ENCODE data around the gene RBCK1. TPM values are rescaled to one million over a fixed set of nuclear protein-coding genes. Genes with fewer than 3 reads are reported as not detected.
A peak's percentile ranks its signal among the peaks of the same experiment; 100 is the strongest.

RBCK1 gene
- total and polyA plus RNA-seq, 10 of the 15 experiments (the other 5 are each of a cell fraction or from before 2014, with no cell fraction given) = 14.1 to 99.7 (median 76.0) TPM

- peak; percentile 40 for DNase-seq (ENCODE audit: low read depth, low spot score)
- H2AFZ ChIP-seq (ENCODE audit: control insufficient read depth, low read depth, low read length) = peak within 1 kb of the TSS; percentile 94
- 1% methylated on average over 75 of the region's 80 CpGs for WGBS (ENCODE audit: insufficient coverage, insufficient replicate concordance, low lambda C conversion rate, missing lambda C conversion rate)
- peak within 1 kb of the TSS; percentile 91 for H3K4me3 ChIP-seq
- SMC1A ChIA-PET (ENCODE audit: uncharacterized antibody, unreplicated experiment) = no interaction called here
- H4K20me1 ChIP-seq (ENCODE audit: control insufficient read depth, insufficient read depth) = no peaks in the 10 kb centered on the region
- ATAC-seq = peak; percentile 97
- peak within 1 kb of the TSS; percentile 55 for H3K27ac ChIP-seq (ENCODE audit: control insufficient read depth, insufficient read depth)
- H3K4me2 ChIP-seq (ENCODE audit: control insufficient read depth, insufficient read depth) = peak within 1 kb of the TSS; percentile 95
- peak; percentile 68 for FAIRE-seq
- RAD21 ChIA-PET (ENCODE audit: unreplicated experiment) = interaction anchor here (0.7 to 1.4 kb wide), 2 partner anchors 55 to 803 kb away, joined by 3 to 5 read pairs; no protein-coding TSS in a partner anchor
- intact Hi-C loops (cut with micrococcal nuclease; ENCODE audit: unreplicated experiment) (loop anchor here (2.0 to 5.0 kb wide), 2 partner anchors 82 to 110 kb away; partner anchors contain the start of gene TRIB3), in situ Hi-C loops (cut with MboI) (no loop called here)
- peaks cover 2% of the 10 kb centered on the region; the same call in 1 of the 3 replicates for H3K9me3 ChIP-seq (replicated peaks; ENCODE audit: control insufficient read depth, insufficient read depth, low read length)
- H3K4me1 ChIP-seq (ENCODE audit: control insufficient read depth, insufficient read depth, low read length) = peaks cover 5% of the 10 kb centered on the region
- no peaks in the 10 kb centered on the region for H3K27me3 ChIP-seq (replicated peaks in 1 of 2; ENCODE audit: control insufficient read depth in 2 of 2, insufficient read depth in 2 of 2, low read length in 1 of 2)
- BruUV-seq (replicated peaks) = no TSS peak
- no peaks in the 10 kb centered on the region; a peak in 1 of 4 replicates for H3K36me3 ChIP-seq (ENCODE audit: control insufficient read depth in 2 of 2, insufficient read depth in 2 of 2, low read length in 1 of 2)
- H3K9ac ChIP-seq (ENCODE audit: control insufficient read depth, insufficient read depth, low read length) = peak within 1 kb of the TSS; percentile 68
- POLR2A ChIA-PET = interaction anchor here (1.0 kb wide), 1 partner anchor 55 kb away, joined by 3 read pairs; no protein-coding TSS in a partner anchor
- CTCF ChIA-PET = interaction anchor here (1.0 to 2.1 kb wide), 5 partner anchors 14 to 101 kb away, joined by 3 to 6 read pairs (median 4); no protein-coding TSS in a partner anchor
- peaks cover 38% of the 10 kb centered on the region for H3K79me2 ChIP-seq (ENCODE audit: control insufficient read depth, insufficient read depth, low read length)
- peak in 2 of 3 experiments; percentile 9 to 39; a peak in 1 of 6 replicates for TF ChIP-seq CTCF (IDR thresholded peaks at IDR 0.05 in 2 of 3, conservative IDR thresholded peaks at IDR 0.05 in 1 of 3; ENCODE audit: control insufficient read depth in 2 of 3, extremely low read depth in 1 of 3, insufficient read depth in 1 of 3, low read depth in 3 of 3, low read length in 3 of 3)
- TF ChIP-seq EGR1 (IDR thresholded peaks at IDR 0.05; ENCODE audit: borderline replicate concordance in 1 of 2, low read depth in 2 of 2, low read length in 2 of 2) = peak; percentile 77 to 81; a peak in 2 of 3 replicates
- TF ChIP-seq USF1 (IDR thresholded peaks at IDR 0.05; ENCODE audit: borderline replicate concordance, extremely low read length, insufficient read depth, low read depth, low read length) = peak; percentile 98
- TF ChIP-seq PKNOX1 (IDR thresholded peaks at IDR 0.05) = peak; percentile 7; the same call in 1 of the 2 replicates
- 0 out of 2 replicates have a peak, but pooled peaks have one; percentile 15 for TF ChIP-seq STAT1 (conservative IDR thresholded peaks at IDR 0.05)
- TF ChIP-seq RCOR1 (conservative IDR thresholded peaks at IDR 0.05; ENCODE audit: low read depth, low read length) = no peak
- no peak; the same call in 1 of the 2 replicates for TF ChIP-seq BCLAF1 (IDR thresholded peaks at IDR 0.05)
- 0 out of 2 replicates have a peak, but pooled peaks have one; percentile 50 for TF ChIP-seq ZNF217 (IDR thresholded peaks at IDR 0.05)
- TF ChIP-seq ATF3 (IDR thresholded peaks at IDR 0.05; ENCODE audit: borderline replicate concordance, extremely low read depth, low read depth, low read length) = peak; percentile 89; the same call in 1 of the 2 replicates
- peak; percentile 57 for TF ChIP-seq NRF1 (conservative IDR thresholded peaks at IDR 0.05; ENCODE audit: low read depth, low read length)
- peak; percentile 80 for TF ChIP-seq POLR2A (IDR thresholded peaks at IDR 0.05; ENCODE audit: low read depth, low read length)
- TF ChIP-seq IKZF1 (conservative IDR thresholded peaks at IDR 0.05) = peak; percentile 83
- peak; percentile 60 for TF ChIP-seq KLF5 (IDR thresholded peaks at IDR 0.05; ENCODE audit: partially characterized antibody)
- peak; percentile 67 for TF ChIP-seq NR2F1 (conservative IDR thresholded peaks at IDR 0.05)
Observed at GRCh38 chr20:462199-462991, 54.3 kb downstream of the RBCK1 start, which contains the start of gene TBC1D20. TSS of gene TBC1D20 (minus strand) at chr20:462533. CDS start at chr20:462405, 128 bp downstream.

Measured in GM12878 (cell line).